ENCODE results near the gene INSC.

The INSC gene

DNA sequence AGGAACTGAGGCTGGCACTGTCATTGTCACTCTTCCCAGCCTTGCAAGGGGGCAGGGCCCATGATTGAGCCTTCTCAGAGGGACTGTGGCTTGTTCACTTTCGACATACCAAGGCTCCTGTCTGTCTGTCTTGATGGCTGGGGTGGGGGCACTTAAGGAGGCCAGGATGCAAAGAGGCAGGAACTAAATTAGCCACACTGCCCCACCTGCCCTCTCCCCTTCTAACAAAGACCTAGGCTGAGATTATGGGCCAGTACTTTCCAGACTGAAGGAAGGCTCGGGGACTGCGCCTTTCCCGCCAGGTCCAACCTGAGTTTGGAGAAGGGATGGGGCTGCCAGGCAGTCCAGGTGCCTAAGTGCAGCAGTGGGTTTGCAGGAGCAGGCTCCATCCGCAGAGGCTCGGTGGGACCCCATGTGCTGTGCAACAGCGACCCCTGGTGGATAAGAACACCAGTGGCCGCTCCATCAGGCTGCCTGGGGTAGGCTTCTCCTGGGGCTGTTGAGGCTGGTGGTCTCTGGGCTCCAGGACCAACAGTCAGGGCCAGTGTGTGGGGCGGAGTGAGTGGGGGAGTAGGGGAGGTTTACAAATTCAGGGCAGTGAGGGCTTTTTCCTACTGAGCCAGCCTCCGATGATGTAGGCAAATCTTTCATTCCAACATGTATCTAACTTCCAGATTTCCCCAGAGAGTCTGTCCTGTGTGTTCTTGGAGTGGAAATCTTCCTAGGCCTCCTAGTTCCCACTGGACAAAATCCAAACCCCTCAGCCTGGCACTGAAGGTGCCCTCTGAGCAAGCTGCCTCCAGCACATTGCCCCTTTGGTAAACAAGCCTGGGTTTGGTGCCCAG lies 93.9 kb downstream of the INSC start:
- FAIRE-seq (peak; percentile 50), DNase-seq (ENCODE audit: extremely low spot score, insufficient read length, low read depth) (peak; percentile 64)

DNA sequence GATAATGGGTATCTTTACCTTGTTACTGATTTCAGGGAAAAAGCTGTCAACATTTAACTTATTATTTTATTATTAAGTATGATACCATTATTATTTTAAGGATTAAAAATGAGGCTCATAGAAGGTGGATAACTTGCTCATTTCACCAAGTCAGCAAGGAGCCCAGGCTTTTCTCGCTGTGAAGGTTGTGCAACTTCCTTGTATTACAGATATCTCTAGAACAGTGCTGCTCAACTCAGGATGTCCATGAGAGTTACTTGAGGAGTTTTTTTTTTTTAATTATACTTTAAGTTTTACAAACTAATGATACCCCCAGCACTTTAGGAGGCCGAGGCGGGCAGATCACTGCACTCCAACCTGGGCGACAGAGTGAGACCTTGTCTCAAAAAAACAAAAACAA lies 98.2 kb downstream of the INSC start:
- no peak for FAIRE-seq
- DNase-seq (ENCODE audit: extremely low spot score, insufficient read length, low read depth) = no peak

- no peak for DNase-seq (ENCODE audit: extremely low spot score, insufficient read length, low read depth)
- no peak for FAIRE-seq
Observed at GRCh38 chr11:15213471-15214231, 98.9 kb downstream of the INSC start.

- DNase-seq (ENCODE audit: extremely low spot score, insufficient read length, low read depth) (no peak), FAIRE-seq (no peak)
Observed at GRCh38 chr11:15215005-15215404, 100.3 kb downstream of the INSC start.

DNA sequence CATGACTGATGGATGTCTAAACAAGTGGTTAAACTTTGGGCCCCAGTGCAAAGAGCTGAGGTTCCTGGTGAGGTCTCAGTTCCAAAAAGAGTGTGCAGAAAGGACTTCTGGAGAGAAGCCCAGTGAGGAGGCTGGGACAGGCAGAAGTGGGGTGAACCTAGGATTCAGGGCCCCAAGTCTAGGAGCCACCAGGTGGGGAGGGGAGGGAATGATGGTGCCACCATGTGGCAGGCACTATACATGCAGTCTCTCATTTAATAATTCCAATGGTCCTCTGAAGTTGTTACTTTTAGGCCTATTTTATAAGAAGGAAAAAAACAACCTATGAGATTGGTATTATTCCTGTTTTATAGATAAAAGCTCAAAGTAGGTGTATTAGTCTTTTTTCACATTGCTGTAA lies 102.0 kb downstream of the INSC start:
- DNase-seq (ENCODE audit: extremely low spot score, insufficient read length, low read depth) = no peak
- peak; percentile 46 for FAIRE-seq

GRCh38 chr11:15217416-15217815 lies 102.7 kb downstream of the INSC start:
- DNase-seq (ENCODE audit: extremely low spot score, insufficient read length, low read depth) (no peak), FAIRE-seq (no peak)

- FAIRE-seq (no peak), DNase-seq (ENCODE audit: extremely low spot score, insufficient read length, low read depth) (no peak)
Observed at GRCh38 chr11:15222777-15223176, 108.1 kb downstream of the INSC start.

DNA sequence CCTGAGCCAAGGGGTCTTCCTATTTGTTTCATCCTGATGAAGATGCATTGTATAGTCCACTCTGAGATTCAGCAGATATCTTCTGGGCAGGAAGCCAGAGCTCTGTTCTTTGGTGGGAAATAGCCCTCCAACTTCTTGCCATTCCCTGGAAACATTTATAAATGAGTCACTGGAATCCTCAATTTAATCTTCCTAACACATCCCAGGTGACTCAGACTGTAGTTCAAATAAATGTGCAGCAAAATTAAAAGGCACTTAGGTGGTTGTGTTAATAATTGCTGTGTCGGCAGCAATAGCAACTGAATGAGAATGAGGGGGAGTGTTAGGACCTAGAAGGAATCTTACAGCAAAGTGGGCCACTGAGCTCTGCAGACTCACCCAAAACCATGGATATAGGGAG lies 108.6 kb downstream of the INSC start:
- DNase-seq (ENCODE audit: extremely low spot score, insufficient read length, low read depth) = no peak
- no peak for FAIRE-seq

- no peak for FAIRE-seq
- DNase-seq (ENCODE audit: extremely low spot score, insufficient read length, low read depth) = no peak
Observed at GRCh38 chr11:15224466-15224865, 109.7 kb downstream of the INSC start.

DNA sequence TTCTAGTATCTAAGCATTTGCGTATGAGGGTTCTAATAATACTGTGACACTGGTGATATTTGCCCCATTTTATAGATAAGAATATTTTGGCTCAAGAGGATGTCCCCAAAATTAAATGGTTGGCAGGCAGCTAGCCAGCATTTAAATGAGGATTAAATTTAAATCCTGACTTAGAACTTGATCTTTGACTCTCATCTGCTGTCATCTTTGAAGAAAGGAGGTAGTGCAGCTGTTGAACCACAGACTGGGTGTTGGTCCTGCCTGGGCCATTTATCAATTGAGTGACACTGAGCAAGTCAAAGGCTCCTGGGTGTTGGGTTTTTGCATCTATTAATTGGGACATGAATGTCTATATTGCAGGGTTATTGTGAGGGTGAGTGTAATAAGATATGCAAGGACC lies 112.3 kb downstream of the INSC start:
- no peak for FAIRE-seq
- no peak for DNase-seq (ENCODE audit: extremely low spot score, insufficient read length, low read depth)

- DNase-seq (ENCODE audit: extremely low spot score, insufficient read length, low read depth) = no peak
Observed at GRCh38 chr11:15228331-15228849, 113.7 kb downstream of the INSC start.

DNA sequence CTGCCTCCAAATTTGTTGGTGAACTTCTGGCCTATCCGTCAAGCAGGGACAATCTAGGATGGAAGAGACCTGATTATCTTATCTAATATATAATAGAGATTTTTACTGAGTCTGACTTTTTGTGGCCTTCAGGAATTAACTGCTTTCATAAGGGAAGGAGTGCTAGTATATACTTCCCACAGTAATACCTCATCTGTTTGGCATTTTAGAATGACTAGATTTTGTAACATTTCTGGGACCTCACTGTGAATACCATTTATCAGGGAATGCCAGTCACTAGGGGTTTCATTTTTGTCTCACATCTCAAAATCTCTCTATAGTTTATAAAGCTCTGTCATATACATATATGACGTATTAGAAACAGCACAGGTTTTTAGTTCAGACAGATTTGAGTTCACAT lies 114.3 kb downstream of the INSC start:
- DNase-seq (ENCODE audit: extremely low spot score, insufficient read length, low read depth) (no peak), FAIRE-seq (no peak)

More at GRCh38 chr11:15228331-15228849, 113.7 kb downstream of the INSC start:
- no peak for FAIRE-seq

- FAIRE-seq (no peak), DNase-seq (ENCODE audit: extremely low spot score, insufficient read length, low read depth) (no peak)
Observed at GRCh38 chr11:15232496-15232895, 117.8 kb downstream of the INSC start.

- no peak for FAIRE-seq
- DNase-seq (ENCODE audit: extremely low spot score, insufficient read length, low read depth) = no peak
Observed at GRCh38 chr11:15233371-15234165, 118.8 kb downstream of the INSC start.

DNA sequence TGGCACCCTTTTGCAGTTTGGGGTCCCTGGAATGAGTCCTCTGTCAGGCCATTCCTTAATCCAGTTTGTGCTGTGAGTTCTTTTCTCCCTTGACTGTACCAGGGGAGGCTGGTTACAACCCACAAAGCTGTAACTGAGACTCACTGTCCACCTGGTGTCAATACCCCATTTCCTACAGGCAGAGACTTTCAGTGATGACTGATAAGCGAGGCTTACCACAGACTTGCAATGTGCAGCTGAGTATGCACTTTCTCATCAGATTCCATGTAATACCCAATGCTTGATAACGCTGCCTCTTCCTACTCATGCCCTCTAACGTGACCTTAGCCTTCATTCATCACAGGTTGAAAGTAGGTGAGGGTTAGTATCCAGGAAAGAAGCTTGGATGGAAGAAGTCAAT lies 120.1 kb downstream of the INSC start:
- FAIRE-seq = no peak

GRCh38 chr11:15236559-15236958 lies 121.8 kb downstream of the INSC start:
- no peak for FAIRE-seq
- DNase-seq (ENCODE audit: extremely low spot score, insufficient read length, low read depth) = no peak

More for the DNA sequence above, 120.1 kb downstream of the INSC start:
- no peak for DNase-seq (ENCODE audit: extremely low spot score, insufficient read length, low read depth)

- FAIRE-seq (no peak), DNase-seq (ENCODE audit: extremely low spot score, insufficient read length, low read depth) (no peak)
Observed at GRCh38 chr11:15238856-15239255, 124.1 kb downstream of the INSC start.

- no peak for DNase-seq (ENCODE audit: extremely low spot score, insufficient read length, low read depth)
- FAIRE-seq = no peak
Observed at GRCh38 chr11:15248749-15249148, 134.0 kb downstream of the INSC start.

GRCh38 chr11:15258433-15259165 lies 143.9 kb downstream of the INSC start:
- DNase-seq (ENCODE audit: extremely low spot score, insufficient read length, low read depth) = peak; percentile 2

GRCh38 chr11:15266999-15267398 lies 152.3 kb downstream of the INSC start:
- no peak for FAIRE-seq
- DNase-seq (ENCODE audit: extremely low spot score, insufficient read length, low read depth) = no peak

More at GRCh38 chr11:15258433-15259165, 143.9 kb downstream of the INSC start:
- FAIRE-seq = no peak

Data from GM18507 (cell line).